Caco-2 (cell line): ENCODE measurements around the gene FGFR3. TPM values are rescaled to one million over a fixed set of nuclear protein-coding genes. Genes with fewer than 3 reads are reported as not detected.

Experiments
- BruUV-seq: library from RNA; stranded (reverse); fragments of 400-500 nt; replicated peaks from 2 replicates; lab custom pipeline; 2021; lab: Mats Ljungman, UMichigan
- CTCF ChIA-PET: fragments of 300-600 bp; sonication (Branson Sonifier 250); formaldehyde crosslinking; loops from one replicate; lab custom pipeline; 2022; ENCODE audit warnings: antibody characterized with exemption; lab: Charles Lee
- POLR2A ChIA-PET: fragments of 300-600 bp; sonication (Branson Sonifier 250); formaldehyde crosslinking; loops from one replicate; lab custom pipeline; 2022; ENCODE audit warnings: antibody characterized with exemption; lab: Charles Lee
- DNase-seq, 2 experiments: peaks; one replicate each; pipeline versions ENCODE4 v3.0.0 to v3.0.0-alpha.2; 2020 to 2022
- H3K27me3 ChIP-seq: replicated peaks from 2 replicates; pipeline ENCODE4 v1.6.0; 2011; ENCODE audit warnings: low read length; ENCODE audit not compliant: control insufficient read depth, insufficient read depth
- H3K36me3 ChIP-seq: 2 replicates; pipeline ENCODE4 v1.5.1; 2011; ENCODE audit warnings: low read length; ENCODE audit not compliant: control insufficient read depth, insufficient read depth
- H3K4me1 ChIP-seq: fragments of 250-450 bp; sonication (Bioruptor Pico); 2 replicates; pipeline ENCODE4 v1.5.1; 2020; ENCODE audit warnings: mild to moderate bottlenecking
- H3K4me3 ChIP-seq: 2 replicates; pipeline ENCODE4 v1.5.1; 2011; ENCODE audit warnings: low read depth, mild to moderate bottlenecking, control low read depth, low read length
- H3K9me3 ChIP-seq: fragments of 250-450 bp; sonication (Bioruptor Pico); 2 replicates; pipeline ENCODE4 v1.5.1; 2020; ENCODE audit warnings: mild to moderate bottlenecking, moderate library complexity
- H3K27ac Mint-ChIP-seq: one replicate; pipeline ENCODE4 v1.8.0; 2022; ENCODE audit warnings: mixed read lengths; ENCODE audit not compliant: unreplicated experiment
- H3K27me3 Mint-ChIP-seq: one replicate; pipeline ENCODE4 v1.8.0; 2022; ENCODE audit warnings: mixed read lengths; ENCODE audit not compliant: insufficient read depth, unreplicated experiment
- H3K36me3 Mint-ChIP-seq: one replicate; pipeline ENCODE4 v1.8.0; 2022; ENCODE audit warnings: mild to moderate bottlenecking, mixed read lengths; ENCODE audit not compliant: insufficient read depth, unreplicated experiment
- H3K4me1 Mint-ChIP-seq: one replicate; pipeline ENCODE4 v1.8.0; 2022; ENCODE audit warnings: low read depth, mixed read lengths; ENCODE audit not compliant: unreplicated experiment
- H3K4me3 Mint-ChIP-seq: one replicate; pipeline ENCODE4 v1.8.0; 2022; ENCODE audit warnings: mild to moderate bottlenecking, moderate library complexity, mixed read lengths; ENCODE audit not compliant: unreplicated experiment
- H3K9me3 Mint-ChIP-seq: one replicate; pipeline ENCODE4 v1.8.0; 2022; ENCODE audit warnings: mixed read lengths; ENCODE audit not compliant: unreplicated experiment
- CTCF ChIP-seq, 2 experiments: fragments of 200-600 bp in 1 of 2; IDR thresholded peaks; 1 replicate in 1 of 2; 2 replicates in 1 of 2; pipeline versions ENCODE4 v1.5.1 to v1.8.0; 2011 to 2022; ENCODE audit warnings: antibody characterized with exemption in 1 of 2, control low read depth in 1 of 2, inconsistent platforms in 1 of 2, low read depth in 1 of 2, low read length in 1 of 2, mild to moderate bottlenecking in 1 of 2, moderate library complexity in 1 of 2; ENCODE audit not compliant: insufficient read depth in 1 of 2, severe bottlenecking in 1 of 2, unreplicated experiment in 1 of 2
- intact Hi-C: fragments of 100-400 bp; cut with micrococcal nuclease; formaldehyde crosslinking; loops from one replicate; pipeline ENCODE4 v1.10.0; 2022; ENCODE audit not compliant: unreplicated experiment
- total RNA-seq: library from RNA; stranded (reverse); gene quantifications from 2 replicates; pipeline ENCODE4 v1.2.3, GENCODE V29; 2022

Gene FGFR3
- total RNA-seq, 1 experiment from 2014 or later, result 132 TPM

- DNase-seq, result no peak
- Histone ChIP-seq H3K4me1 (peaks cover 4% of the 10 kb centered on the region; the same call in 1 of the 2 replicates), H3K9me3 (no peaks in the 10 kb centered on the region), H3K4me3 (no peak overlapping the region), H3K27me3 (no peaks in the 10 kb centered on the region), H3K36me3 (peaks cover 1% of the 10 kb centered on the region)
- no peak for TF ChIP-seq CTCF (IDR thresholded peaks at IDR 0.05; ENCODE audit: insufficient read depth in 1 of 2, low read depth in 1 of 2, low read length in 1 of 2, severe bottlenecking in 1 of 2, unreplicated experiment in 1 of 2)
- Mint-ChIP-seq H3K27ac (no peak overlapping the region), H3K9me3 (no peaks in the 10 kb centered on the region), H3K4me3 (no peak overlapping the region), H3K4me1 (no peaks in the 10 kb centered on the region), H3K27me3 (no peaks in the 10 kb centered on the region), H3K36me3 (peaks cover 56% of the 10 kb centered on the region)
- intact Hi-C loops, result no loop called here
- ChIA-PET POLR2A (no interaction called here), CTCF (interaction anchor here (0.9 to 1.2 kb wide), 2 partner anchors 14 to 66 kb away, joined by 3 to 4 read pairs; no protein-coding TSS in a partner anchor)
- BruUV-seq, result no TSS peak
These were observed 20.8 kb downstream of the FGFR3 start for GRCh38 chr4:1813915-1814314.

GRCh38 chr4:1814453-1814852 lies 21.4 kb downstream of the FGFR3 start:
- DNase-seq, result no peak
- Histone ChIP-seq H3K36me3 (peaks cover 1% of the 10 kb centered on the region), H3K4me1 (peaks cover 4% of the 10 kb centered on the region; the same call in 1 of the 2 replicates), H3K27me3 (no peaks in the 10 kb centered on the region), H3K9me3 (no peaks in the 10 kb centered on the region), H3K4me3 (no peak overlapping the region)
- BruUV-seq, result no TSS peak
- peaks cover 61% of the 10 kb centered on the region for H3K36me3 Mint-ChIP-seq
- no peaks in the 10 kb centered on the region for H3K9me3 Mint-ChIP-seq
- ChIA-PET POLR2A (no interaction called here), CTCF (interaction anchor here (0.9 kb wide), 1 partner anchor 66 kb away, joined by 3 read pairs; no protein-coding TSS in a partner anchor)
- no peak for TF ChIP-seq CTCF (IDR thresholded peaks at IDR 0.05; ENCODE audit: insufficient read depth in 1 of 2, low read depth in 1 of 2, low read length in 1 of 2, severe bottlenecking in 1 of 2, unreplicated experiment in 1 of 2)
- H3K4me3 Mint-ChIP-seq, result no peak overlapping the region
- no peaks in the 10 kb centered on the region for H3K4me1 Mint-ChIP-seq
- H3K27me3 Mint-ChIP-seq, result no peaks in the 10 kb centered on the region
- intact Hi-C loops, result no loop called here
- no peak overlapping the region for H3K27ac Mint-ChIP-seq

GRCh38 chr4:1815096-1815996 lies 22.3 kb downstream of the FGFR3 start:
- intact Hi-C loops, result no loop called here
- no peaks in the 10 kb centered on the region for H3K27me3 Mint-ChIP-seq
- no peaks in the 10 kb centered on the region for H3K4me1 Mint-ChIP-seq
- H3K4me3 Mint-ChIP-seq, result no peak overlapping the region
- no peaks in the 10 kb centered on the region for H3K9me3 ChIP-seq
- H3K9me3 Mint-ChIP-seq, result no peaks in the 10 kb centered on the region
- H3K27me3 ChIP-seq, result no peaks in the 10 kb centered on the region
- peaks cover 59% of the 10 kb centered on the region for H3K36me3 Mint-ChIP-seq
- POLR2A ChIA-PET, result no interaction called here
- no peaks in the 10 kb centered on the region for H3K4me1 ChIP-seq
- no TSS peak for BruUV-seq
- no peak for TF ChIP-seq CTCF (IDR thresholded peaks at IDR 0.05; ENCODE audit: insufficient read depth in 1 of 2, low read depth in 1 of 2, low read length in 1 of 2, severe bottlenecking in 1 of 2, unreplicated experiment in 1 of 2)
- DNase-seq, result no peak
- CTCF ChIA-PET, result interaction anchor here (0.6 kb wide), 2 partner anchors 28 to 92 kb away, joined by 3 read pairs; no protein-coding TSS in a partner anchor
- H3K36me3 ChIP-seq, result peaks cover 1% of the 10 kb centered on the region
- H3K27ac Mint-ChIP-seq, result no peak overlapping the region
- H3K4me3 ChIP-seq, result no peak overlapping the region
